Measurements from ENCODE around the gene PLEKHA3. TPM values are rescaled to one million over a fixed set of nuclear protein-coding genes. Genes with fewer than 3 reads are reported as not detected.

Gene PLEKHA3
- total RNA-seq, 1 donor from 2014 or later: 41.4 TPM

DNA sequence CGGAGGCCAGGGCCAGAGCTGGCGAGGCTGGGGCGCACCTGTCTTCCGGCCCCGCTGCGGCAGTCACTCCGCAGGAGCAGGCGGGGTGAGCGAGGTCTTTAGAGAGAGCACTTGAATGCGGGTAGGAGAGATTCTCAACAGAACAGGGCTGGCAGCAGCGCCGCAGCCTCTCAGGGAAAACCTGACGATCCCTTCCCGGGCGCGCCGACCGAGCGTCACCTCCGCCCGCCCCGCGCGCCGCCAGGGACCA is 29.8 kb upstream of the PLEKHA3 start:
- intact Hi-C loops (cut with micrococcal nuclease): no loop called here
- peak overlapping the region; percentile 91 for H3K4me3 ChIP-seq

DNA sequence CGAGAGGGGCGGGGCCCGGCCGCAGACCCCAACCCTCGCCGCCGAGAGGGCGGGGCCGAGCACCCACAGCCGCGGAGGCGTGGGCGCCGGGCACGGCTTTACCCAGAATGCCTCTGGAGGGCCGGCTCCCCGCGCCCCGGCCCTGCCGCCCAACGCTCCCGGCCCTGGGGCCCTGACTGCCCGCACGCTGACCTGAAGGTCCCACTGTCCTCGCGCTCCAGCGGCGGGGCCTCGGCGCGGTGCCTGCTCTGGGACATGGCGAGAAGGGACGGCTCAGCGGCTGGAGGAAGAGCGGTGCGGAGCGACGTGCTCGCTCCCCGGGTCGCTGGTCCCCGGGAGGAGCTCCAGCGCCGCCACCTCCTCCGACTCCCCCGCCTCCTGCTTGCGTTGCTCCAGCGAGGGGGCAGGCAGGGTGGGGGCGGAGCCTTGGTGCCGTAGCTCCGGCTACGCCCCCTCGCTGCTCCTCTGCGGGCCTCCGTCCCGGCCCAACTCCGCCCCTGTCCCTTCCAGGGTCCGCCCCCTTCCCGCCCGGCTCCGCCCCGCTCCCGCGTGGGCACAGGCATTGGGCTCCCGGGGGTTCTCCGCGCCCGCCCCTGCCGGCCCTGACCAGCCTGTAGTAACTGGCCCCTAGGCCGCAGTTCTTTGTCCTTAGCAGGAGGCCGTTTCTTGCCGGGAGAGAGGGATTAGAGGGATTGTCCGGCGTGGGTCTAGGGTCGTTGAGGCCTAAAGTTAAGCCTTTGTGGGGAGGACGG is 29.3 kb upstream of the PLEKHA3 start, which contains the start of the genes PJVK and PRKRA:
Gene PJVK, plus strand, starts transcription at position 605 of the 752 bp plus-strand sequence. CDS start 2,032 bp downstream, outside the sequence.
Gene PRKRA, minus strand, starts transcription at position 402 of the 752 bp plus-strand sequence. Its CDS starts 145 bp downstream, at position 257.
- TF ChIP-seq, protein P1, sequence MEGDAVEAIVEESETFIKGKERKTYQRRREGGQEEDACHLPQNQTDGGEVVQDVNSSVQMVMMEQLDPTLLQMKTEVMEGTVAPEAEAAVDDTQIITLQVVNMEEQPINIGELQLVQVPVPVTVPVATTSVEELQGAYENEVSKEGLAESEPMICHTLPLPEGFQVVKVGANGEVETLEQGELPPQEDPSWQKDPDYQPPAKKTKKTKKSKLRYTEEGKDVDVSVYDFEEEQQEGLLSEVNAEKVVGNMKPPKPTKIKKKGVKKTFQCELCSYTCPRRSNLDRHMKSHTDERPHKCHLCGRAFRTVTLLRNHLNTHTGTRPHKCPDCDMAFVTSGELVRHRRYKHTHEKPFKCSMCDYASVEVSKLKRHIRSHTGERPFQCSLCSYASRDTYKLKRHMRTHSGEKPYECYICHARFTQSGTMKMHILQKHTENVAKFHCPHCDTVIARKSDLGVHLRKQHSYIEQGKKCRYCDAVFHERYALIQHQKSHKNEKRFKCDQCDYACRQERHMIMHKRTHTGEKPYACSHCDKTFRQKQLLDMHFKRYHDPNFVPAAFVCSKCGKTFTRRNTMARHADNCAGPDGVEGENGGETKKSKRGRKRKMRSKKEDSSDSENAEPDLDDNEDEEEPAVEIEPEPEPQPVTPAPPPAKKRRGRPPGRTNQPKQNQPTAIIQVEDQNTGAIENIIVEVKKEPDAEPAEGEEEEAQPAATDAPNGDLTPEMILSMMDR (IDR thresholded peaks at IDR 0.05; ENCODE audit: borderline replicate concordance): peak; percentile 26
- Histone ChIP-seq H3K27ac (replicated peaks) (peak within 1 kb of the TSS; percentile 99), H3K4me1 (peaks cover 44% of the 10 kb centered on the region), H3K36me3 (peaks cover 15% of the 10 kb centered on the region), H3K9me3 (replicated peaks) (no peaks in the 10 kb centered on the region), H3K27me3 (ENCODE audit: low read depth) (no peaks in the 10 kb centered on the region), H3K4me3 (peak within 1 kb of the TSS; percentile 91)
- intact Hi-C loops (cut with micrococcal nuclease): no loop called here
- DNase-seq: peak; percentile 97

More for the DNA sequence above, 29.8 kb upstream of the PLEKHA3 start:
- peak overlapping the region; percentile 99 for H3K27ac ChIP-seq (replicated peaks)
- H3K36me3 ChIP-seq: peaks cover 20% of the 10 kb centered on the region
- H3K9me3 ChIP-seq (replicated peaks): no peaks in the 10 kb centered on the region
- no peaks in the 10 kb centered on the region for H3K27me3 ChIP-seq (ENCODE audit: low read depth)
- DNase-seq: no peak
- TF ChIP-seq, protein P1 (IDR thresholded peaks at IDR 0.05; ENCODE audit: borderline replicate concordance): no peak
- H3K4me1 ChIP-seq: peaks cover 44% of the 10 kb centered on the region

DNA sequence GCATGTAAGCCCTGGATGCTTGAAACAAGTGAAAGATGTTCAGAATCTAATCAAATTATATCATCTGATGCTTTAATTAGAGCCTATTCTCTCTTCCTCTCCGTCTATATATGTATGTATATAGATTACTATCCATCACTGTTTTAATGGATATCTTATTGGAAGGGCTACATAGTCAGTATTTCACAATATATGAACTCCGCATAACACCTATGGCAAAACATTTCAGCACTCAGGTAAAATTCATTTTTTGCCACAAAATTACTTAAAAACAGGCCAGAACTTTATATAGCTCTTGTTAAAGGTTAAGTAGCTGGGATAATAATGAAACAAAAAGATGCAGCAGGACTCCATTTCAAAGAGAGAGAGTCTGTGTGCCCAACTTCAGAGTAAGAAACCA is 27.9 kb upstream of the PLEKHA3 start:
- TF ChIP-seq, protein P1 (IDR thresholded peaks at IDR 0.05; ENCODE audit: borderline replicate concordance): no peak
- no peak overlapping the region for H3K27ac ChIP-seq (replicated peaks)
- H3K27me3 ChIP-seq (ENCODE audit: low read depth): no peaks in the 10 kb centered on the region
- no peaks in the 10 kb centered on the region for H3K9me3 ChIP-seq (replicated peaks)
- intact Hi-C loops (cut with micrococcal nuclease): no loop called here
- peak overlapping the region; percentile 91 for H3K4me3 ChIP-seq
- H3K4me1 ChIP-seq: peaks cover 44% of the 10 kb centered on the region
- no peak for DNase-seq
- peaks cover 9% of the 10 kb centered on the region for H3K36me3 ChIP-seq

DNA sequence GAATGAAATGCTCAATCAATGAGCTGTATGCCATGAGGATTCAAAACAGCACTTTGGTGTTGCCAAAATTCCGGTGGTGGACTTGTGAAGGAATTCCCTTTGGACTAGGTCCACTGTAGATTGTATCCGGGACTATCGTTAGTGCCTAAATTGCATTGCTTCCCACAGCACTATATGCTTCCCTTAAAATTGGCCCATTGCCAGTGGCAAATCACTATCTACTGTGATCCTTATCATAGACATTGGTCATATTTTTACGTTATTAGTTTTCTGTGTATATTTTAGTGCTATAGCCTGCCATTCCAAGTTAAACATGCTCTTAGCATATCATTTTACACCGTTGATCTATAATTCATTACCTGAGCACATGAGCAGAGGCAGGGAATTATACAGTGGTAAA is 27.4 kb upstream of the PLEKHA3 start:
- Histone ChIP-seq H3K27me3 (ENCODE audit: low read depth) (no peaks in the 10 kb centered on the region), H3K27ac (replicated peaks) (no peak overlapping the region), H3K4me3 (no peak overlapping the region), H3K9me3 (replicated peaks) (no peaks in the 10 kb centered on the region), H3K36me3 (peaks cover 9% of the 10 kb centered on the region), H3K4me1 (peaks cover 41% of the 10 kb centered on the region)
- intact Hi-C loops (cut with micrococcal nuclease): no loop called here
- TF ChIP-seq, protein P1 (IDR thresholded peaks at IDR 0.05; ENCODE audit: borderline replicate concordance): no peak
- no peak for DNase-seq

DNA sequence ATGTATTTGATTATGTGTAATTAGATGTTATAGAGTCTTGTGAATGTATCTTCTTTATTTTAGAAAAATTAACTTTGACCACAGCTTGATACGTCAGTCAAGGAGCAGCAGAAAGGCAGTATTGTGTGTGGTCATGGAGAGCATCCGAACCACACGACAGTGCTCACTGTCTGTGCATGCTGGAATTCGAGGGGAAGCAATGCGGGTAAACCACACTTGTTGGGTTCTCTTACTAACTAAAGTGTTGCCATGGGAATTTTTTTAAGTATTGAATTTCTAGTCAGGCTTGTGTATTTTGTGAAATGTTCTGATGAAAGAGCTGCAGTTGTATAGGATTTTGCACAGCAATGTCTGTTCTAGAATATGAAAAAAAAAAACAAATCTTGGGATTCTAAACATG is 24.3 kb upstream of the PLEKHA3 start:
- TF ChIP-seq, protein P1 (IDR thresholded peaks at IDR 0.05; ENCODE audit: borderline replicate concordance): no peak
- Histone ChIP-seq H3K36me3 (no peaks in the 10 kb centered on the region), H3K4me1 (peaks cover 11% of the 10 kb centered on the region), H3K9me3 (replicated peaks) (no peaks in the 10 kb centered on the region), H3K4me3 (no peak overlapping the region), H3K27ac (replicated peaks) (no peak overlapping the region), H3K27me3 (ENCODE audit: low read depth) (no peaks in the 10 kb centered on the region)
- no peak for DNase-seq
- intact Hi-C loops (cut with micrococcal nuclease): no loop called here

All from left ventricle myocardium inferior (tissue), 1 donor.